ENCODE measurements around the gene FHOD1. TPM values are rescaled to one million over a fixed set of nuclear protein-coding genes. Genes with fewer than 3 reads are reported as not detected.
A peak's percentile ranks its signal among the peaks of the same experiment; 100 is the strongest.

The FHOD1 gene
- total and polyA plus RNA-seq, 2 of the 4 experiments (the other 2 are of a cell fraction) = 13.8 to 64.0 TPM

DNA sequence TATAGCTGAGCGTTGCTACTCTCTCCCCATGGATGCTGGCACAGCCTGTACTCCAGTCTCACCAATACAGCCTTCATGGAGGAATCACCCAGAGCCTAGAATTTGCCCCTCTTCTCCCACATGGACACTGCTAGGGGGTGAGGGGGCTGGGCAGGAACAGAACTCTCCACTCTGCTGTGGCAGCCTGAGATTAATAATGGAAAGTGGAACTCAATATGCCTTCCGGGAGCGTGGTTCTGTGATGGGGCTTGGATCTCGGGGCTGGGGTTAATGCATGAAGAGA is 2.7 kb upstream of the FHOD1 start:
- in situ Hi-C loops (cut with MboI; ENCODE audit: low sequenced_read_pairs) = loop anchor here (10.0 kb wide), 1 partner anchor 205 kb away; no protein-coding TSS in a partner anchor
- Histone ChIP-seq H3K27me3 (ENCODE audit: control insufficient read depth, insufficient read depth, low read length) (no peaks in the 10 kb centered on the region), H2AK5ac (ENCODE audit: low read depth, low read length) (peak overlapping the region; percentile 18; the same call in 1 of the 2 replicates), H2AFZ (replicated peaks; ENCODE audit: low read length, poor library complexity) (peak overlapping the region; percentile 90), H4K91ac (ENCODE audit: insufficient read depth, low read depth, low read length) (no peak overlapping the region; the same call in 1 of the 2 replicates), H3K18ac (ENCODE audit: low read depth, low read length) (no peak overlapping the region), H3K9me3 (ENCODE audit: control insufficient read depth, insufficient read depth, low read length) (no peaks in the 10 kb centered on the region), H3K4me1 (ENCODE audit: control insufficient read depth, insufficient read depth, low read length) (peaks cover 23% of the 10 kb centered on the region), H2BK20ac (ENCODE audit: low read depth, low read length) (no peak overlapping the region), H4K5ac (ENCODE audit: low read depth, low read length) (no peak overlapping the region), H3K56ac (ENCODE audit: extremely low read depth, insufficient read depth, low read length) (no peak overlapping the region), H3K9ac (ENCODE audit: low read depth, low read length) (no peak overlapping the region), H2BK120ac (ENCODE audit: low read depth, low read length) (0 out of 2 replicates have a peak overlapping the region, but pooled peaks have one; percentile 4), H3K27ac (ENCODE audit: insufficient read depth, low read length) (no peak overlapping the region), H3K79me1 (ENCODE audit: low read depth in 1 of 2, low read length in 2 of 2) (peaks cover 3 to 39% of the 10 kb centered on the region in 2 experiments; a peak in 3 of 4 replicates), H2AK9ac (replicated peaks; ENCODE audit: low read depth, low read length, poor library complexity) (peak overlapping the region; percentile 83), H3K4ac (ENCODE audit: low read depth, low read length) (peak overlapping the region; percentile 51; the same call in 1 of the 2 replicates), H2BK5ac (ENCODE audit: low read depth, low read length, poor library complexity, severe bottlenecking) (no peak overlapping the region), H3K36me3 (ENCODE audit: control insufficient read depth, insufficient read depth, low read length) (peaks cover 3% of the 10 kb centered on the region), H3K14ac (replicated peaks; ENCODE audit: low read depth, low read length) (peak overlapping the region; percentile 67), H4K20me1 (ENCODE audit: insufficient read depth, low read length) (no peaks in the 10 kb centered on the region; the same call in 1 of the 2 replicates), H4K8ac (ENCODE audit: low read depth in 2 of 2, low read length in 2 of 2) (peak overlapping the region; percentile 35 to 83; a peak in 2 of 4 replicates), H2BK15ac (ENCODE audit: low read depth, low read length) (no peak overlapping the region), H3K4me2 (ENCODE audit: low read depth, low read length) (peak overlapping the region; percentile 78), H3K23ac (ENCODE audit: low read depth, low read length) (peak overlapping the region; percentile 88), H3K4me3 (ENCODE audit: insufficient read depth, low read depth, low read length) (no peak overlapping the region), H3K9me1 (ENCODE audit: insufficient read depth, low read length) (peaks cover 10% of the 10 kb centered on the region)
- POLR2A ChIA-PET (ENCODE audit: unreplicated experiment) = interaction anchor here (0.7 kb wide), 1 partner anchor 11 kb away, joined by 3 read pairs; no protein-coding TSS in a partner anchor
- ATAC-seq (ENCODE audit: low read depth) = no peak
- no peak for TF ChIP-seq MXI1 (IDR thresholded peaks at IDR 0.05; ENCODE audit: borderline replicate concordance, low read depth, low read length)
- dilution Hi-C loops (cut with HindIII; ENCODE audit: low sequenced_read_pairs, unreplicated experiment) = no loop called here
- no TSS peak for BruUV-seq (replicated peaks)
- DNase-seq = no peak
- intact Hi-C loops (cut with micrococcal nuclease) = no loop called here
- CTCF ChIA-PET = interaction anchor here (1.4 kb wide), 1 partner anchor 11 kb away, joined by 4 read pairs; no protein-coding TSS in a partner anchor
- WGBS, 2 experiments (ENCODE audit: extremely low coverage in 2 of 2, insufficient read length in 1 of 2) = 83% methylated on average over 3 of the region's 4 CpGs; no CpG with 5 or more reads in 1 of the 2 experiments
